ENCODE measurements around the gene OR6C75. TPM values are rescaled to one million over a fixed set of nuclear protein-coding genes. Genes with fewer than 3 reads are reported as not detected.

OR6C75 gene
- not detected in 2 replicates for total RNA-seq (2021)
- long read RNA-seq = 0 reads

DNA sequence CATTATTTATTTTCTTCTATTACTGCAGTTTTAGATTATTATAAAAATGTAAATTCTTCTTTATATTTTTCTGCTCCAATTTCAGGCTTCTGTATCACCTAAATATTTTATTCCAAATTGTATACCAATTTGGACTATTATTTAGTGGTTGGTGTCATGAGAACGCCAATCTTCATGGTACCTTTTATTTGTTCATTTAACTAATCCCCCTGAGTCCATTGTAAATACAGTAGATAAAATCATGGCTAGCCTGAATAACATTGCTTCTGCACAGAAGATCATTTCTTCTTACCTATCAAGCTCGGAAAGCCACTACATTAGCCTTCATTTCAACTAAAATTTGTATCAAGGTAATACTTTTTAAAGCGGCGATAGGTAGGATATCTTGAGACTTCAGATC, at the start of gene OR6C75:
Gene OR6C75 (plus strand): TSS at position 301 of the 400 bp plus-strand sequence. CDS start 2,136 bp downstream, outside the sequence.
- no peaks in the 10 kb centered on the region for H3K36me3 Mint-ChIP-seq (ENCODE audit: insufficient read depth in 1 of 3, low read depth in 3 of 3)
- Histone ChIP-seq H2BK5ac (ENCODE audit: insufficient read length, low read length) (no peak within 1 kb of the TSS), H3K9ac (ENCODE audit: extremely low read depth, insufficient read length, low read length) (no peak within 1 kb of the TSS), H3K4me2 (ENCODE audit: insufficient read depth, insufficient read length, low read length) (no peak within 1 kb of the TSS), H3K27me3 (ENCODE audit: insufficient read depth, low read length) (no peaks in the 10 kb centered on the region), H4K20me1 (ENCODE audit: control insufficient read depth, insufficient read depth, insufficient read length) (no peaks in the 10 kb centered on the region), H3K79me1 (ENCODE audit: insufficient read depth, low read depth, low read length, poor library complexity, severe bottlenecking) (no peaks in the 10 kb centered on the region), H2AK5ac (ENCODE audit: insufficient read length, low read length) (no peak within 1 kb of the TSS), H3K18ac (ENCODE audit: insufficient read length, low read depth, low read length) (no peak within 1 kb of the TSS), H3K56ac (ENCODE audit: insufficient read length, low read depth, low read length) (no peak within 1 kb of the TSS), H4K91ac (ENCODE audit: insufficient read length, low read depth, low read length) (no peak within 1 kb of the TSS), H3K4me1 (ENCODE audit: insufficient read depth, low read length) (no peaks in the 10 kb centered on the region), H2BK20ac (ENCODE audit: low read depth, low read length, poor library complexity, severe bottlenecking) (no peak within 1 kb of the TSS), H2BK12ac (ENCODE audit: insufficient read length, low read depth, low read length) (no peak within 1 kb of the TSS), H3K27ac (ENCODE audit: insufficient read length, low read depth, low read length) (no peak within 1 kb of the TSS), H4K8ac (replicated peaks; ENCODE audit: insufficient read length, low read depth, low read length) (no peak within 1 kb of the TSS), H3K23me2 (ENCODE audit: insufficient read length, low read depth, low read length, poor library complexity, severe bottlenecking) (no peaks in the 10 kb centered on the region), H3K79me2 (ENCODE audit: insufficient read depth, low read length) (no peaks in the 10 kb centered on the region), H3K14ac (ENCODE audit: insufficient read depth, low read length) (no peak within 1 kb of the TSS), H3K23ac (ENCODE audit: insufficient read length, low read depth, low read length) (no peak within 1 kb of the TSS), H4K5ac (ENCODE audit: insufficient read length, low read depth, low read length) (no peak within 1 kb of the TSS), H2BK15ac (ENCODE audit: low read depth, low read length) (no peak within 1 kb of the TSS), H3K9me3 (ENCODE audit: control insufficient read depth, low read depth, low read length) (no peaks in the 10 kb centered on the region), H3K4ac (ENCODE audit: low read depth, low read length) (no peak within 1 kb of the TSS), H2BK120ac (ENCODE audit: low read depth, low read length, poor library complexity, severe bottlenecking) (no peak within 1 kb of the TSS), H3T11ph (ENCODE audit: low read length) (no peak within 1 kb of the TSS), H2AFZ (ENCODE audit: low read length) (no peak within 1 kb of the TSS)
- DNase-seq = no peak
- H3K4me1 Mint-ChIP-seq = no peaks in the 10 kb centered on the region
- TF ChIP-seq CTCF (conservative IDR thresholded peaks at IDR 0.05) = no peak
- no peak within 1 kb of the TSS for H3K4me3 Mint-ChIP-seq
- no peak within 1 kb of the TSS for H3K27ac Mint-ChIP-seq
- peaks cover 2% of the 10 kb centered on the region for H3K27me3 Mint-ChIP-seq (ENCODE audit: low read depth)
- no CpG with 5 or more reads among the region's 4 CpGs for WGBS (ENCODE audit: extremely low coverage, insufficient read length, low lambda C conversion rate)
- peaks cover 0 to 2% of the 10 kb centered on the region in 2 experiments; a peak in 3 of 5 replicates for H3K9me3 Mint-ChIP-seq
